LNCaP clone FGC (cell line): ENCODE results near the gene SMPD1.

Experiments used
- DNase-seq: peaks from one replicate; pipeline ENCODE4 v3.0.0-alpha.2; 2011; ENCODE audit warnings: low read depth
- H3K4me3 ChIP-seq: 2 replicates; pipeline ENCODE4 v1.5.1; 2011; ENCODE audit warnings: mild to moderate bottlenecking, low read depth, low read length, control low read depth
- TF ChIP-seq, protein P1 (sequence below): IDR thresholded peaks from 2 replicates; pipeline ENCODE4 v1.5.1; 2012; ENCODE audit warnings: mild to moderate bottlenecking; ENCODE audit not compliant: control insufficient read depth, insufficient read depth; ENCODE audit errors: extremely low read depth

Gene SMPD1

DNA sequence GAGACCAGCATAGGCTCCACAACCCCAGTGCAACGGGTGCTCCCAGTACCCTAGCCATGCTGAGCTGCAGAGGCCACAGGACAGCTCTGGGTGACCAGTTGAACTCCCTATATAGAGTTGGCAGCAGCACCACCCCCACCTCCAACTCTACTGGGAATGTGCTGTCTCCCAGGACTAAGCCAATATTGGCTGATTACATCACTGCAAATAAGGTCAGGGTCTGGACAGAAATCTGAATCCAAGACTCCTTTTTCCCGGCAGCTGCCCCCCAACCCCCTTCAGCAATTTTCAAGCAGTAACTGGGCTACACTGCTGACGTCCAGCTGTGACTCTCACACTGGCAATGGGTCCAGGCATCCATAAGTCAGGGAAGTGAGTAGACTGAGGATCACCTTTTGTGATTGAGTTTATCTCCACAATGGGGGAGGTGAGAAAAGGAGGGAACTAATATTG lies 50.7 kb downstream of the SMPD1 start, which contains the start of gene HPX:
Gene HPX (minus strand): TSS at position 82 of the 453 bp plus-strand sequence. CDS start 24 bp downstream, at position 58.
- DNase-seq = no peak
- TF ChIP-seq, protein P1, sequence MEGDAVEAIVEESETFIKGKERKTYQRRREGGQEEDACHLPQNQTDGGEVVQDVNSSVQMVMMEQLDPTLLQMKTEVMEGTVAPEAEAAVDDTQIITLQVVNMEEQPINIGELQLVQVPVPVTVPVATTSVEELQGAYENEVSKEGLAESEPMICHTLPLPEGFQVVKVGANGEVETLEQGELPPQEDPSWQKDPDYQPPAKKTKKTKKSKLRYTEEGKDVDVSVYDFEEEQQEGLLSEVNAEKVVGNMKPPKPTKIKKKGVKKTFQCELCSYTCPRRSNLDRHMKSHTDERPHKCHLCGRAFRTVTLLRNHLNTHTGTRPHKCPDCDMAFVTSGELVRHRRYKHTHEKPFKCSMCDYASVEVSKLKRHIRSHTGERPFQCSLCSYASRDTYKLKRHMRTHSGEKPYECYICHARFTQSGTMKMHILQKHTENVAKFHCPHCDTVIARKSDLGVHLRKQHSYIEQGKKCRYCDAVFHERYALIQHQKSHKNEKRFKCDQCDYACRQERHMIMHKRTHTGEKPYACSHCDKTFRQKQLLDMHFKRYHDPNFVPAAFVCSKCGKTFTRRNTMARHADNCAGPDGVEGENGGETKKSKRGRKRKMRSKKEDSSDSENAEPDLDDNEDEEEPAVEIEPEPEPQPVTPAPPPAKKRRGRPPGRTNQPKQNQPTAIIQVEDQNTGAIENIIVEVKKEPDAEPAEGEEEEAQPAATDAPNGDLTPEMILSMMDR = no peak
- H3K4me3 ChIP-seq = no peak within 1 kb of the TSS

DNA sequence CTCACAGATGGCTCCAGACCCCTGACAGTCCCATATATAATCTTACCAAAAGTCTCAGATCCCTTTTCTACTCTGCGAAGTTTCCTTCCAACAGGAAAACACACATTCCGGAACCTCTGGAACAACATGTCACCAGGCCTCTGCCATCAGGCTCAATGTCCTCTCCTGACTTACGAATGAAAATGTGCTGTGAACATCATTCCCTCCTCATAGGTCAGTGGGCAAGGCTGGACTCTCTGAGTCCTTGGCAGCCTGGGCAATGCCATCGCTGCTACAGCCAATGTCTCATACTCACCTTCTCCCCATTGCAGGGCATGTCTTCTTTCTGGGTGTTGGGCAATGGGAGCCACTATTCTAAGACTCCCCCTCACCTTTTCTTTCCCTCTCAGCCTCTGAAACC lies 52.2 kb downstream of the SMPD1 start:
- TF ChIP-seq, protein P1 = no peak
- no peak overlapping the region for H3K4me3 ChIP-seq
- DNase-seq = no peak

DNA sequence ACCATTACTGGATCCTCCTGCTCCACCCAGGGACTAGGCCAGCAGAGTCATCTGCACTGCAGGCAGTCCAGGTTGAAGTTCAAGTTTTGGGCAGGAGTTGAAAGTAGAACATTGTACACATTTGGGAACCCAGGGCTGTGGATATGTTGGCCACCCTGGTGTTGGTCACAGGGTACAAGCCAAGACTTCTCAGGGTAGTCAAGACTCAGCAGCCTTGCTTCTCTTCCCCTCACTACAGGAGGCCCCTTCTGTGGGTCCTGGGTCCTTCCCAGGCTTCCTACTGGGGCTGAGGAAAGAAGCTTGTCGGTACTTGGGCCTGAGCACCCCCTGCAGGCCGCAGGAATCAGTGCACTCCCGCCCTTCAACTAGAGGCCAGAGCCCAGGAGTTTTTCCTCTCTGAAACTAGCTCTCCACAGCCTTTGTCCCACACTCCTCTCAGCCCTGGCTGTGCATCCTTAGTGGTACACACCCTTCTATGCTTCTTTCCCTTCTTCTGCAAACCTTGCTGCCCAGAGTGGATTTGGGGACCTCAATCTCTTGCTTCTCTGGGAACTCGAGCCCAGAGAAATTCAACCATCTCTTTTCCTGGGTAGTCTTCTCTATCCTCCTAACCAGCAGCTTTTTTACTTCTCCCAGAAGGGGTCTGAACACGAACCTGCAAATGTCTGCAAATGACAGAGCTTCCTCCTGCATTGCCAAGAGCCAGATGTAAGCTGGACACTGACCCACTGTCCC lies 53.2 kb downstream of the SMPD1 start:
- DNase-seq = no peak
- TF ChIP-seq, protein P1 = peak; percentile 75
- no peak overlapping the region for H3K4me3 ChIP-seq
